CD4-positive, alpha-beta T cell treated with Interleukin-17A for 1 hour (primary cell): ENCODE measurements around the gene OR10A3.
"Not testable (repeated sequence)": the region's sequence is repeated elsewhere in the genome, so short reads cannot be mapped to it uniquely, and the experiment has no call there.

ENCODE experiments used
- DNase-seq: peaks from one replicate; pipeline ENCODE4 v3.0.0-alpha.2; 2020

Gene OR10A3

GRCh38 chr11:7941608-7942007 lies at the start of gene OR10A3:
Gene OR10A3 (minus strand): TSS chr11:7941708. CDS start chr11:7939520, 2,188 bp downstream.
- DNase-seq: no peak

DNA sequence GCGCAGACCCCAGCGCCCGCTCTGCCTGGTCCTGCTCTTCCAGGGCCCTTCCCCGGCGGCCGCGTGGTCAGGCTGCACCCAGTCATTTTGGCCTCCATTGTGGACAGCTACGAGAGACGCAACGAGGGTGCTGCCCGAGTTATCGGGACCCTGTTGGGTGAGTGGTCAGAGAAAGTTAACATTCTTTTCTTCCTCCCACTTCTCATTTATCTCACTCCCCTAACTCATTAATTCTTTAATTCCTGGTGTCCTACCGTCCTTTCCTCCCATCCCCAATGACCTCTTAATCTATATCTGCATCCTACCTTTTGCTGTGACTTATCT lies 46.0 kb upstream of the OR10A3 start:
- not testable (repeated sequence) for DNase-seq

GRCh38 chr11:7986768-7987559 lies 45.5 kb upstream of the OR10A3 start, which contains the start of gene EIF3F:
Gene EIF3F (plus strand): TSS chr11:7987337. CDS start chr11:7987353, 16 bp downstream.
- DNase-seq: peak; percentile 99

GRCh38 chr11:7983832-7984590 lies 42.5 kb upstream of the OR10A3 start:
- DNase-seq: no peak

DNA sequence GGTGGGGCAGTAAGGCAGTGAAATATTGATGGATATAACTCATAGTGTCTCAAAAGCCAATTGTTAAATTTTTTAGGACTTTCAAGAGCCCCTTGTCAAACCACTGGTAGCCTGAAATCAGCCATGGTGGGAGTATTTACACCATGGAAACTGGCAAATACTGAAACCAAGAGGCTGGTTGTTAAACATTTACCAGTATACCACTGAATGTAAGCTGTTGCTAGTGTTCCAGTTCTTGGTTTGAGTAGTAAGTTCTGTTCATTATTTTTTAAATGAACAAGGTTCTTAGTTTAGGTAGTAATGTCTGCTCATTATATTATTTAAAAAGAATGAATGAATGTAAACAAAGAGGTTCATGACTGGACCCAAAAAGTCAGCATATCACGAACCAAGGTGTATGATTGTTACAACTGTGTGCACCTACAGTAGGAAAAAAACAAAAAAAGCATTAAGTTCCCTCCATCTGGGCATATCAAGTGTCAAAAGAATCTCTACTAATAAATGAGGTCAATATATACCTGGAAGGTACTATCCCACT lies 41.1 kb upstream of the OR10A3 start:
- no peak for DNase-seq

DNA sequence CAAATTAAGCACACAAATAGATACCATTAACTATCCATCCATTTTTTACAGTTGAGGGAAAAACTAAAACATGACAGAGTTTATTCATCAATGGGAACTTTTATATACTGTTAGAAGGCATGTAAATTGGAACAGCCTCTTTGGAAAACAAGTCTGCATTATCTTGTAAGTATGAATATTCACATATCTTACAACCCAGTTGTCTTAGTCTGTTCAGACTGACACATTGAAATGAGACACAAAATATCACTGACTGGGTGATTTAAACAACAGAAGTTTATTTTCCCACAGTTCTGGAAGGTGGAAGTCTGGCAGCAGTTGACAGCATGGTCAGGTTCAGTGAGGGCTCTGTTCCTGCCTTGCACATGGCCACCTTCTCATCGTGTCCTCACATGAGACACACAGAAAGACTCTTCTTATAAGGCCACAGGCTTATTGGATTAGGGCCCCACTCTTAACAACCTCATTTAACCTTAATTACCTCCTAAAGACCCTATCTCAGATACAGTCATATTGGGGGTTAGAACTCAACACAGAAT lies 40.2 kb upstream of the OR10A3 start:
- DNase-seq: no peak

DNA sequence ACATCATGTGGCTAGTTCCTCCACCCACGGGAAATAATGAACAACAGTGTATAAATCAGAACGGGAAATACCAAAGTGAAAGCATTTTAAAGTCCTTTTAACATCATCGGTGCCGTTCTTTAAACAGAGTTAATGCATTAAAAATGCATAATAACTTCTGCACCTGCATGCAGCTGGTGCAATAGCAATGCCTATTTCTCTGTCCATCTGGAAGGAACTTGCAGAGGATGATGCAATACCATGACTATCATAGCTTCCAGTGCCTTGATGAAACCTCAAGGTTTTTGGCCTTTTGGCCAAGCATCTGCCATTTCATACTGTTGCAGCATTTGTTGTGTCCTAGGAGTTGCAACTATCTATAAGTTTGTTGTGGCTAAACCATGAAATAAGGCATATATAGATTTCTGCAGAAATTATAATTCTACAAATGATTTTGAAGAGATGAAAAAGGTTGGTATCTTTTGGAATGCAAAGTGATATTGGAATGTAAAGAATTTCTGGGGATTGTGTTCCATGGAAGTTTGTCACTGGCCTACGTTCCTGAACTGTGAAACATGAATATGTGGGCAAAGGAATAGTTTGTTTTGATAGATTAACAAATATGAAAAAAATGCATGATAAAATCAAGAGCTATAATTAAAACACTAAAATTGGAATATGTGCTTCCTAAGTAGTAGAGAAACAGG lies 35.9 kb upstream of the OR10A3 start:
- DNase-seq: no peak

GRCh38 chr11:7974668-7975067 lies 33.2 kb upstream of the OR10A3 start:
- no peak for DNase-seq

- no peak for DNase-seq
These were observed 31.5 kb upstream of the OR10A3 start for GRCh38 chr11:7973011-7973410.

DNA sequence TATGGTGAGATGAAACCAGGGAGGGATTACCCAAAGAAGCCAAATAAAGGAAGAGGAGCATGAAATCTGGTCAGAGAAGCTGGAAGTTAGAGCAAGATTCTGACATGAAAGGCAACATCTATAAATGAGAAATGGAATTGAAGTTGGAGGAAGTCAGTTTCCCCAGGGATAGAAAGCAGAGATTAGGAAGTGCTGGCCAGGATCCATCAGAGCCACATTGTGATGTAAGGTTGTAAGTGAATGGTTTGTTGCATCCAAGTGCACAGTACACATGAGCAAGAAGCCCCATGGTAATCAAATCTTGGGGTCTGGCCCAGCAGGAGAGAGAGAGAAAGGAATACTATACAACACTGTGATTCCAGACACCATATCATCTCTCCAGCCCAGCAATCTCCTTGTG lies 30.3 kb upstream of the OR10A3 start:
- no peak for DNase-seq

GRCh38 chr11:7969756-7970646 lies 28.5 kb upstream of the OR10A3 start:
- no peak for DNase-seq

- DNase-seq: no peak
These were observed 27.2 kb upstream of the OR10A3 start for GRCh38 chr11:7968686-7969085.

- no peak for DNase-seq
These were observed 26.3 kb upstream of the OR10A3 start for GRCh38 chr11:7967826-7968225.

- DNase-seq: no peak
These were observed 25.6 kb upstream of the OR10A3 start for GRCh38 chr11:7967097-7967496.

GRCh38 chr11:7965386-7965785 lies 23.9 kb upstream of the OR10A3 start, which contains the start of gene NLRP10:
Gene NLRP10 (minus strand): TSS chr11:7965447. CDS start chr11:7963495, 1,952 bp downstream.
- DNase-seq: no peak

DNA sequence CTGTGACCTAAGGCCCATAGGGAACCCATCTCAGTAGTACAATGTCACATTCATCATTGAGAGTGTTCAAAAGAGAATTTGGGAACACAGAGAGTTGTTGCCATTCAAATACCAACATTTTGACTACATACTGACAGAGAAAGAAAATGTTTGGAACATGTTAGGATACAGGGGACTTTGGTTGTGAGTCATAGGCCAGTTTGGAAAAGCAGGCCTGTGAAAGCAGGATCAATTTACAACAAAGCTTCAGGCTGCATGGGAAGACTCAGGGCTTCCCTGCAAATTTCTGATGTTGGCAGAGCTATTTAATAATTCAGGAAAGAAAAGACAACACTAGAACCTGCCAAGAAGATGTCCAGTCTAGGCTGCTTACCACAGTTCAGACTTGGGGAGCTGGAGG lies 23.4 kb upstream of the OR10A3 start:
- no peak for DNase-seq

GRCh38 chr11:7964261-7964660 lies 22.8 kb upstream of the OR10A3 start:
- no peak for DNase-seq

DNA sequence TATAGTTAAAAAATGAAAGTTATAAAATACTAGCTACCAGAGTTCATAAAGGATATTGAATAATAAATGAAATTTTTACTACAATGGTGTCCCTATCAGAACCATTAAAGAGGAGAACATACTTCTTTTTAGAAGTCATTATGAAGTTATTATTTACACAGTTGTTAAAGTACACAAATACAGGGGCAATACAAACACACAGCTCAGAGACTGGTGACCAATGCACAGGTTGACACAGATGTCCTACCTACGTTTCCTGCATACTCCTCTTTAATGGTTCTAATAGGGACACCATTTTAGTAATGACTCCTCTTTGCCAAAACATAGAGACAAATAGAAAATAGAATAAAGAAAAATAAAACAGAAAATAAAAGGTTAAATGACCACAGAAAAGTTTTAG lies 13.7 kb upstream of the OR10A3 start:
- DNase-seq: no peak

DNA sequence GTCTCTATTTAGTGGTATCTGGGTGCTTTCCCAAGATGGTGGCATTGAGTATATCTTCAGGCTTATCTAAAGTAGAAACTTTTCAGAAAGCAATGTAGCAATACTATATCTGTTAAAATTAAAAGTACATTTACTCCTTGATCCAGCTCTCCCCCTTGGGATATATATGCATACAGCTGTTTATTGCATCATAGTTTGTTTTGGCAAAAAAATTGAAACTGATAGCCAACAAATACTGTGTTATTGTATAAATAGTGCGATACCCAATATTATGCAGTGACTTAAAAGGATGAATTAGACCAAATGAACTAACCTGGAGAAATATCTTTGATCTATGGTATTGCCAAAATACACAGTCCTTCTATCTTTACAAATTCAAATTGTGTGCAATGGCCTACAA lies 8.4 kb upstream of the OR10A3 start:
- no peak for DNase-seq

DNA sequence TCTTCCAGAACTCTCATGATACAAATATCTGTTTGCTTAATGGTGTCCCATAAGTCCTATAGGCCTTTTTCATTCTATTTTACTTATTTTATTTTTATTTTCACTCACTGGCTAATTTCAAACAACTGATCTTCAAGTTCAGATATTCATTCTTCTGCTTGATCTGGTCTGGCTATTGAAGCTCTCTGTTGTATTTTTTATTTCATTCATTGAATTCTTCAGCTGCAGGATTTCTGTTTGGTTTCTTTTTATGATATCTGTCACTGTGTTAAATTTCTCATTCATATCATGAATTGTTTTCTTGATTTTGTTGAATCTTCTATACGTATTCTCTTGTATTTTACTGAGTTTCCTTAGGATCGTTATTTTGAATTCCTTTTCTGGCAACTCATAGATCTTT lies 2.6 kb upstream of the OR10A3 start:
- no peak for DNase-seq

DNA sequence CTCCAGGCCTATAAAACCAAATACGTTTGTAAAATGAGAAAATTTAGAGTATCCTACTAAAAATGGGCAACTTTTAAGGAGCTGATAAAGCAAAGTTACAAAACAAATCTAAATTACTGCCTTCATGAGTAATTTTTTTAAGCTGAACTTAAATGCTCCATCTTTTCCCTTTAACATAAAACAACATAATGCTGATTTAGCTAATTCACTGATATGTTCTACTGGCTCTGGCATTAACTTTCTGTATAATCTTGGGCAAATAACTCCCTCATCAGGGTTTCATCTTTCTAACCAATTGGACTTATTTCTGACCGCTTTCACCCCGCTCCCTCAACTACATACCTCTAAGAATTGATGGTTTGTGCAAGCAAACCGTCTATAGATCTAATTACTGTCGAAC lies 362 bp downstream of the OR10A3 start:
- DNase-seq: no peak

DNA sequence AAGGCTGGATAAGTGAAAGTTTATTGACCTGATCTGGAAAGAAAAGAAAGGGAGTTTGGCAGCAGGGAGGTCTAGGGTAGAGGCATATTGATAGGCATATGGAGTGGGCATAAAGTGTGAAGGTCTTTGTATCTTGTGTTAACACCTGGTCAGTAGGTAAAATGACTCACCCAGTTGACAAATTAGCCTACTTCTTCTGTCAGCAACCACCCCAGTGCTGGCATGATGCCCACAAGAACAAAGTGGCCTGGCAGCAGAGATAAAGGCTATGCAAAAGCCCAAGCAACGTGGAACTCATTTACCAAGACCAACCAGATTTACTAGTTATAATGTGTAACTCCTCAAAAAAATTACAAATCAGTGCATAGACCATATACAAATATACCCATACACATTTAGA lies 4.9 kb downstream of the OR10A3 start:
- DNase-seq: no peak
